Testis (tissue), 2 donors: ENCODE data around the gene MBOAT7.

ENCODE experiments used
- POLR2A ChIP-seq: fragments of 450-650 bp; IDR thresholded peaks from one replicate; pipeline ENCODE4 v1.6.1; 2017; ENCODE audit warnings: antibody characterized with exemption, mild to moderate bottlenecking, moderate library complexity
- TF ChIP-seq, protein P1 (sequence below), 3 experiments: fragments of 450-650 bp in 2 of 3; fragments of 200-600 bp in 1 of 3; sonication (generic) in 1 of 3; IDR thresholded peaks; one replicate each; pipeline ENCODE4 v1.5.1; 2016 to 2019; ENCODE audit warnings: antibody characterized with exemption in 3 of 3, mild to moderate bottlenecking in 2 of 3, moderate library complexity in 1 of 3

DNA sequence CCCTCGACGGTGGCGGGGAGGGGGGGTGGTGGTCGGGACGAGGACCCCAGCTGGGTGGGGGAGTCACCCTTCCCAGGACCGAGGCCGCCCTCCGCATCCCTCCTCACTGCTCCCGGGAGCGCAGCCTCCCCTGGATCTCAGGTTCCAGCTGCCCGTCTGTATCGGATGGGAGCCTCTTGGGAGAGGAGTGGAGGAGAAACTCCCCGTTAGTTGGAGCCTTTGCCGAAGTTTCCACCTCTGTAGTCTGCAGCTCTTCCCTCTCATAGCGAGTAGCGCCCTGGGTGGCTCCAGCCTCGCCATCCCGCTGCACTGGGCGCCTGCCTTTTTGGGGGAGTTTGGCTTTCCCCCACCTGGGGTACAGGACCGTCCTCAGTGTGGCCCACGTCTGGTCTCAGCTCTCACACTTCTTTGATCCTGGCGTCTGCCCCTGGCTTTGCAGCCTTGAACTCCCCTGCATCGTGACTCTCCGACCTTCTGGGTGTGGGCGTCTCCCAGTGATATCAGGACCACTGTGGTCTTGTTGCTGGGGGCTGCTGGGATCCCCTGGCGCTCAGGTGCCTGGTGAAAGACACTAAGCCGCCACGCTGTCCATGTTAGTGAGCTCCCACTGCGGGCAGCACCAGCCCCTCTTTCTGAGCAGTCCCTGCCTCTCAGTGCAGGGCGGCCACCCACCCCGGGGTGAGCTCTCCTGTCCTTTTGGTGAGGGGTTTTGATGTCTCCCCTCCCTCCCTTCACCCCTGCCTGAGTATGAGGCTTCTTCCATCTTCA, 50.7 kb downstream of the MBOAT7 start:
- TF ChIP-seq, protein P1, sequence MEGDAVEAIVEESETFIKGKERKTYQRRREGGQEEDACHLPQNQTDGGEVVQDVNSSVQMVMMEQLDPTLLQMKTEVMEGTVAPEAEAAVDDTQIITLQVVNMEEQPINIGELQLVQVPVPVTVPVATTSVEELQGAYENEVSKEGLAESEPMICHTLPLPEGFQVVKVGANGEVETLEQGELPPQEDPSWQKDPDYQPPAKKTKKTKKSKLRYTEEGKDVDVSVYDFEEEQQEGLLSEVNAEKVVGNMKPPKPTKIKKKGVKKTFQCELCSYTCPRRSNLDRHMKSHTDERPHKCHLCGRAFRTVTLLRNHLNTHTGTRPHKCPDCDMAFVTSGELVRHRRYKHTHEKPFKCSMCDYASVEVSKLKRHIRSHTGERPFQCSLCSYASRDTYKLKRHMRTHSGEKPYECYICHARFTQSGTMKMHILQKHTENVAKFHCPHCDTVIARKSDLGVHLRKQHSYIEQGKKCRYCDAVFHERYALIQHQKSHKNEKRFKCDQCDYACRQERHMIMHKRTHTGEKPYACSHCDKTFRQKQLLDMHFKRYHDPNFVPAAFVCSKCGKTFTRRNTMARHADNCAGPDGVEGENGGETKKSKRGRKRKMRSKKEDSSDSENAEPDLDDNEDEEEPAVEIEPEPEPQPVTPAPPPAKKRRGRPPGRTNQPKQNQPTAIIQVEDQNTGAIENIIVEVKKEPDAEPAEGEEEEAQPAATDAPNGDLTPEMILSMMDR (IDR thresholded peaks at IDR 0.05), result no peak
- no peak for TF ChIP-seq POLR2A
